Raji (cell line): ENCODE measurements around the gene OSBPL5.

ENCODE experiments used
- POLR2A ChIP-seq: IDR thresholded peaks from 2 replicates; pipeline ENCODE4 v1.6.1; 2011; ENCODE audit warnings: low read depth, low read length, control low read depth; ENCODE audit not compliant: insufficient read depth

OSBPL5 gene

DNA sequence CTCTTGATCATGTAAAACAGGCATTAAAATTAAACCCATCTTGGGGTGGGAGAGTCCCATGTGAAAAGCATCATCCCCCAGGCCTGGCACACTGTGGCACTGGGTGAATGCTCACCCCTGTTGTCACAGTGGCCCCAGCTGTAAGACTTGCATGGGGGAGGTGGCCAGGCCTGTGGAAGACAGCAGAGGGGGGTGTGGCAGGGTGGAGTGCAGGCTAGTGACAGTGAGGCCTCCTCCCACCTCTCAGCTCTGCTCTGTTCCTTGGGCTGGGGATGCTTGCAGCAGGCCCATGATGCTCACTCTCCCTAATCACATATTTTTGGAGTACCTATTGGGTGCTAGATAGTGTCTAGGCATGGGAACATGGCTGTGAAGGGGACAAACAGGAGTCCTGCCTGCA lies 10.1 kb upstream of the OSBPL5 start:
- TF ChIP-seq POLR2A, result no peak

- no peak for TF ChIP-seq POLR2A
Observed at GRCh38 chr11:3174387-3174786, 9.3 kb upstream of the OSBPL5 start.

DNA sequence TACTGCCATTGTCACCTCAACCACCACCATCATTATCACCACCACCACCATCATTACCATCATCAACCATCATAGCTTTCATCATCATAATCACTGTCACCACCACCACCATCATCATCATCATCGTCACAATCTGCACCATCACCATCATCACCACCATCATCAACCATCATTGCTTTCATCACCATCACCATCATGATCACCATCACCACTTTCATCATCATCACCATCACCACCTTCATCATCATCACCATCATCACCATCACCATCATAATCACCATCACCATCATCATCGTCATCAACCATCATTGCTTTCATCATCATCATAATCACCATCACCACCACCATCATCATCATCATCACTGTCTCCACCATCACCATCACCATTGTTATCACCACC lies 8.7 kb upstream of the OSBPL5 start:
- no peak for TF ChIP-seq POLR2A

DNA sequence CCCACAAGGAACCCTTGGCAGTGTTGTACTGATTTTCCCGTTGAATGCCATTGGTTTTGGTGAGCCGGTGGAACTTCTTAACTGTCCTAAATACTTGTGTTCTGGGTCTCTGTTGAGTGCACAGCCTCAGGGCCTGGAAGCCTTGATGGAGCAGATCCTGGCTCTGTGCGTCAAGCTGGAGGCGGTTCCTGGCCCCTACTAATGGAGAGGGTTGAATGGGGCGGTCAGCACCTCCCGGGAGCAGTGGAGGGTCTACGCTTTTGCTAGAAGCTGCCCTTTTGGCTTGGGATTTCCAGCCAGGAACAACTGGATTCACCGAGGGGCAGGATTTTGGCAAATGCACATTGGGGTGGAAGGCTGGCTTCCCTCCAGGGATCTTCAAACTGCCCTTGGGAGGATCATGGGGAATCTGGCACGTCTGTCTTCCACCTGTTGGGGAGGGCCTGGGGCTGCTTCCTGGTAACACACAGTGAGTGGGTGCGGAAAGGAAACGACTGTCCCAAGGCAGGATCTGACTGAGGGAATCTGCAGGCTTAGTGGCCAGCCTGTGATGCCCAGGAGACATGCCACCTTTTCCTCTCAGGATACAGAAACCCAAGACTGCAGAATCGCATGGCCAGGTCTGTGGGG lies 6.9 kb upstream of the OSBPL5 start:
- TF ChIP-seq POLR2A, result no peak

DNA sequence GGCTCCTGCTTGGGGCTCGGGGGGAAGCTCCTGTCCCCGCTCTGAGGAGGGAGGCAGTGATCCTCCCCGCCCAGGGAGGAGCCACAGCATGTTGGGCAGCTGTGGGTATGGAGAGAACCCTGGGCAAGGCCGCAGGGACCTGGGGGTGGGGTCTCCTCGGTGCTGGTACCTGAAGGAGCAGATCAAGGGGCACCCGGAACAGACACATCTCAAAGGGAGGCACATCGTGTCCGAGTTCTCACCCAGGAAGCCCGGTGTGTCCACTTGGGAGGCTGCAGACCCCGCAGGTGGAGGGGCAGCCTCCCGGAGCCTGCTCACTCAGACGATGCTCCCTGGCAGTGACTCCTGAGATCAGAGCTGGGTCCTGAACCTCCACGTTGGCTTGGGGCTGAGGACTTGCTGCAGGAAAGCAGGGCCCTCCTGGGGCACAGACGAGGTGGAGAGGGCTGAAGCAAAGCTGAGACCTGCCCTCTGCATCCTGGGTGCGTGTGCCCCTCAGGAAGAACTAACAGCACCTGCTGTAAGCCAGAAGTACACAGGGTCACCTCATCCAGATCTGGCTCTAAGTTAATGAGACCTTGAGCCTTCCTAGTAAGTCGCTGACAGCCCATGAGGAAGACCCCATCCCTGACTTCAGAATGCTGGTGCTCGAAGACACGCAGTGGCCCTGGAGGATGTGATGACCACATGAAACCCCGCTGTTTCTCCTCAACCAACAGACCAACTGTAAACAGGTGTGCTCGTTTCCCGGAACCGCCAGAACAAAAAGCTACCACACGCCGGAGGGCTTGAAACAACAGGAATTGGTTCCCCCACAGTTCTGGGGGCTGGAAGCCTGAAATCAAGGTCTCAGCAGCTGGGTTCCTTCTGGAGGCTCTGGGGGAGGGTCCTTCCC lies 5.9 kb upstream of the OSBPL5 start:
- no peak for TF ChIP-seq POLR2A

DNA sequence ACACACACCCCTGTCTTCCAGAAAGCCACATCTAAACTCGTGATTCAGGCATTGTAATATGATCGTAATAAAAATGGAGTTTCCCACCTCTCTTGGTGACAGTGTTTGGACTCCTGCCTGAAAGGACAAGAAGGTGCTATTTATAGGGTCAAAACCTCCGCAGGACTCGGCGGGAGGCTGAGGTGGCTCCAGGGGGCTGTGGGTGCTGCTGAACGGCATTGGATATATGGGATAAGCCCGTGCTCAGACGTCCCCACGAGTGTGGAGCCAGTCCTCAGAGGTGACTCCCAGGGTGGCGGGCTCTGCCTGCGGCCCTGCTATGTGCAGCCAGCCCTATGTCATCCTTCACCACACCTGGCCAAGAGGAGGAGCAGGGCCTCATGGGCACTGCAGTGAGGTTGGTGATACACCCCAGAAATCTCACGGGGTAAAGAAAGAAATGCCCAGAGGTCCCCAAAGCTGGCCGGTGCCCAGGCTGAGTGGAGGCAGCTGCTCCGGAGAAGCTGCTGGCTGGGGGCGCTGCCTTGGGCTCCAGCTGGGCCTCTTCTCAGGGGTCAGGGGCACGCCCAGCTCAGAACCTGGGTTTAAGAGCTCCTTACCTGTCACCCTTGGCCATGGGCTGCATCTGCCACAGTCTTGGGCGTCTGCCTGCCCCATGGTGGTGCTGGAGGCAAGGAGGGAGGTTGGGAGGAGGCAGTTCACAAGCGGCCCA lies 5.1 kb upstream of the OSBPL5 start:
- no peak for TF ChIP-seq POLR2A

GRCh38 chr11:3169255-3170043 lies 4.3 kb upstream of the OSBPL5 start:
- no peak for TF ChIP-seq POLR2A

DNA sequence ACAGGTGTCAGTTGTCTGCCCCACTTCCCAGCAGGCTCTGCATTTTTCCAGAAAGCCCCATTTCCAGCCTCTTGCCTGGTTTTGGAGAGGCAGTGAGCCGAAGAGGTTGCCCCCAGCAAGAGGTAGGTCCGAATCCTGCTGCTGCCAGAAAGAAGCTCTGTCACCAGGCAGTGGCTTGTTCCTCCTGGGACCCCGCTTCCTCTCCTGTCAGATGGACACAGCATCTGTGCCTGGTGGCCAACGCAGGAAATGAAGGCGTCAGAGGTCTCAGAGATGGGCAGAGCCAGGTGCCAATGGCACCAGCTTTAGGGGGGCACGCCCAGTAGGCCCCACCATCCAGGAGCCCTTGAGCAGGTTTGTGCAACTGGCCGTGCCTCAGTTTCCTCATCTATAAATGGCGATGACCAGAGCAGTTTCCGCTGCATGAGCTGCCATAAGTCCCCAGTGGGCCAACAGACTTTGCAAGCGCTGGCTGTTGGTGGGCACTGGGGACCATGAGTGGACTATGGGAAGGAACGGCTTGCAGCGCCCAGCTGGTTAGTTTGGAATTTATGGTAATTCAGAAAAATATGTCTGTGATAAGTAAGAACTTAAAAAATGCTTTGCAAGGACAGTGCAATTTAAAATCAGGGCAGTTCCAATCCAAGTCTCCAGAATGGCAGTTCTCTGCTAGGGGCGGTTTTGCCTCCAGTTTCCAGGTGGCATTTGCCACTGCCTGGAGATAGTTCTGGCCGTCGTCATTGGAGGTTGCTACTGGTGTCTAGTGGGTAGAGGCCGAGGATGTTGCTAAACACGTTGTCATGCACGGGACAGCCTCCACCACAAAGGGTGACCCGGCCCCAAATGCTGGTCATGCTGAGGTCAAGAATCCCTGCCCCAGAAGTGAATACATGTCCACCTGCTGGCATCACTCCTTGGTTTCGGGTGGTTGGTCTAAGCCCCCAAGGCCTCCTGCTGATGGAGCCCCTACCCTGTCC lies 2.3 kb upstream of the OSBPL5 start:
- TF ChIP-seq POLR2A, result no peak

- no peak for TF ChIP-seq POLR2A
Observed at GRCh38 chr11:3166268-3167142, 1.4 kb upstream of the OSBPL5 start.

GRCh38 chr11:3165916-3166267 lies 782 bp upstream of the OSBPL5 start:
- no peak for TF ChIP-seq POLR2A

DNA sequence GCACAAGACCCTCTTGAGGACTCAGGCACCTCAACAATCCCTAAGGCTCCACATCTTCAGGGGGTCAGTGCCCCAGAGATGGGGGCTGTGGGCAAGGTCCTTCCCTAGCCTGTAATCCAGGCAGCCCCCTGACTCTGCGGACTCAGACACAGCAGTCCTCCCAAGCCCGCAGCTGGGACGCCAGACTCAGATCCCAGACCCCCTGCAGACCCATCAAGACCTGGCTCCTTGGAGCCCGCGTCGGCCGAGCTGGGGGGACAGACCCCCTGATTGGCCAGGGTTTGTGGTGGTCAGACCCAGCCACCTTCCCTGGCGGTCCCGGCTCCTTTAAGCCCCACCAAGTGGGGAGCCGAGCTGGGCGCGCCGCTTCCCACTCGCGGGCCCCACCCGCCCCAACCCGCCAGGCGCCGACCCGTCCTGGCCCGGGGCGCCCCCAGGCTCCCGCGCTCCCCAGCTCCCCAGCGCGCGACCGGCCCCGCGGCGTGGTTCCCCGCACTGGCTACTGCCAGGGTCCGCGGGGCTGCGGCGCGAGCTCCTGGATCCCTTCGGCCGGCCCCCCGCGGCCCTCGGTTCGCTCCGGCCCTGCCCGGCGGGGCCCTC lies 458 bp downstream of the OSBPL5 start:
- no peak for TF ChIP-seq POLR2A

GRCh38 chr11:3164138-3164551 lies 965 bp downstream of the OSBPL5 start:
- TF ChIP-seq POLR2A, result no peak
